K562 (cell line): ENCODE measurements around the gene GPR157. TPM values are rescaled to one million over a fixed set of nuclear protein-coding genes. Genes with fewer than 3 reads are reported as not detected.
A peak's percentile ranks its signal among the peaks of the same experiment; 100 is the strongest.

ENCODE experiments used
- ATAC-seq: fragments of 200-7000 bp; cut with Tn5 transposase; 3 replicates; pipeline ENCODE4 v1.9.1; 2020; ENCODE audit warnings: moderate library complexity
- BruUV-seq: library from RNA; stranded (reverse); fragments of 400-500 nt; replicated peaks from 2 replicates; lab custom pipeline; 2021; lab: Mats Ljungman, UMichigan
- CTCF ChIA-PET: fragments of 300-600 bp; formaldehyde crosslinking; extraction: SDS; loops from one replicate; lab custom pipeline; 2021; ENCODE audit warnings: low intra/inter-chr PET ratio; lab: Yijun Ruan, JAX
- POLR2A ChIA-PET: fragments of 300-600, 350-650 bp; sonication (Branson Sonifier 250); formaldehyde crosslinking; extraction: SDS; loops from one replicate; lab custom pipeline; 2021; ENCODE audit warnings: antibody characterized with exemption, inconsistent platforms; lab: Yijun Ruan, JAX
- DNase-seq, 4 experiments: peaks; one replicate each; pipeline versions ENCODE4 v3.0.0 to v3.0.0-alpha.2; 2011 to 2018; ENCODE audit warnings: low spot score in 3 of 4, mixed read lengths in 3 of 4; ENCODE audit errors: extremely low read depth in 1 of 4
- FAIRE-seq: peaks from 2 replicates; lab custom pipeline; 2011; peaks lifted over from hg19 to GRCh38; lab: Jason Lieb, UNC
- H2AFZ ChIP-seq: 2 replicates; pipeline ENCODE4 v1.6.0; 2011; ENCODE audit warnings: low read depth, low read length, control low read depth, inconsistent platforms
- H3K27ac ChIP-seq: fragments of 200-600 bp; 3 replicates; pipeline ENCODE4 v1.8.0; 2011; ENCODE audit warnings: low read depth, mild to moderate bottlenecking, control low read depth, inconsistent platforms, low read length, moderate library complexity, mixed read lengths; ENCODE audit errors: extremely low read depth
- H3K27me3 ChIP-seq, 2 experiments: fragments of 300-600 bp in 1 of 2; 2 replicates in 1 of 2; 3 replicates in 1 of 2; pipeline versions ENCODE4 v1.6.0 to v1.8.0; 2011; ENCODE audit warnings: inconsistent platforms in 2 of 2, low read length in 2 of 2, mild to moderate bottlenecking in 1 of 2, mixed read lengths in 1 of 2, moderate library complexity in 1 of 2; ENCODE audit not compliant: control insufficient read depth in 2 of 2, insufficient read depth in 2 of 2
- H3K36me3 ChIP-seq: fragments of 300-600 bp; 3 replicates; pipeline ENCODE4 v1.8.0; 2011; ENCODE audit warnings: mild to moderate bottlenecking, low read length, inconsistent platforms; ENCODE audit not compliant: control insufficient read depth, insufficient read depth
- H3K4me1 ChIP-seq, 2 experiments: fragments of 200-600 bp in 1 of 2; replicated peaks in 1 of 2; 2 replicates in 1 of 2; 3 replicates in 1 of 2; pipeline versions ENCODE4 v1.5.1 to v1.8.0; 2011; ENCODE audit warnings: inconsistent platforms in 2 of 2, low read length in 2 of 2, mild to moderate bottlenecking in 1 of 2, mixed read lengths in 1 of 2, moderate library complexity in 1 of 2; ENCODE audit not compliant: control insufficient read depth in 2 of 2, insufficient read depth in 2 of 2
- H3K4me2 ChIP-seq: 2 replicates; pipeline ENCODE4 v1.6.1; 2011; ENCODE audit warnings: low read length, control low read depth, inconsistent platforms, mixed read lengths; ENCODE audit not compliant: insufficient read depth
- H3K4me3 ChIP-seq: fragments of 200-600 bp; sonication (generic), shearing (Covaris generic); 2 replicates; pipeline ENCODE4 v1.5.1; 2016; ENCODE audit warnings: control low read depth, inconsistent platforms
- H3K79me2 ChIP-seq: fragments of 200-600 bp; 3 replicates; pipeline ENCODE4 v1.8.0; 2011; ENCODE audit warnings: low read length, inconsistent platforms; ENCODE audit not compliant: control insufficient read depth, insufficient read depth
- H3K9ac ChIP-seq, 2 experiments: 2 replicates each; pipeline versions ENCODE4 v1.6.0 to v1.6.1; 2011; ENCODE audit warnings: low read depth in 2 of 2, low read length in 2 of 2, control low read depth in 1 of 2, inconsistent platforms in 1 of 2, mild to moderate bottlenecking in 1 of 2, mixed read lengths in 1 of 2; ENCODE audit not compliant: insufficient read depth in 1 of 2
- H3K9me1 ChIP-seq: one replicate; pipeline ENCODE4 v1.6.0; 2011; ENCODE audit warnings: inconsistent platforms, mild to moderate bottlenecking, low read length, moderate library complexity; ENCODE audit not compliant: control insufficient read depth, insufficient read depth
- H3K9me3 ChIP-seq: replicated peaks from 2 replicates; pipeline ENCODE4 v1.5.1; 2011; ENCODE audit warnings: low read depth, low read length, inconsistent platforms; ENCODE audit not compliant: control insufficient read depth, insufficient read depth
- H4K20me1 ChIP-seq: replicated peaks from 2 replicates; pipeline ENCODE4 v1.6.1; 2011; ENCODE audit warnings: low read length, inconsistent platforms, mixed read lengths; ENCODE audit not compliant: control insufficient read depth, insufficient read depth
- ATF7 ChIP-seq: fragments of 450-650 bp; IDR thresholded peaks from 2 replicates; pipeline ENCODE4 v1.7.1; 2014; ENCODE audit warnings: mild to moderate bottlenecking, moderate library complexity
- CHD1 ChIP-seq: fragments of 200-600 bp; sonication (generic); IDR thresholded peaks from one replicate; pipeline ENCODE4 v1.6.1; 2012; ENCODE audit warnings: mild to moderate bottlenecking, moderate library complexity, low read length, inconsistent platforms
- KLF6 ChIP-seq: fragments of 250-450 bp; sonication (Bioruptor Pico); IDR thresholded peaks from 2 replicates; pipeline ENCODE4 v1.4.0; 2020; ENCODE audit warnings: mild to moderate bottlenecking, moderate library complexity, borderline replicate concordance
- MIER1 ChIP-seq: fragments of 450-650 bp; IDR thresholded peaks from 2 replicates; pipeline ENCODE4 v1.6.1; 2016; ENCODE audit warnings: antibody characterized with exemption, mild to moderate bottlenecking, low read depth
- NFIC ChIP-seq: fragments of 450-650 bp; IDR thresholded peaks from 2 replicates; pipeline ENCODE4 v1.6.1; 2017; ENCODE audit warnings: mild to moderate bottlenecking, inconsistent platforms
- NR2C2 ChIP-seq, 2 experiments: fragments of 200-800 bp in 1 of 2; sonication (Bioruptor generic) in 1 of 2; sonication (generic) in 1 of 2; formaldehyde crosslinking in 1 of 2; IDR thresholded peaks; 2 replicates each; pipeline versions ENCODE4 v1.6.1 to v1.8.0; 2016 to 2022; ENCODE audit warnings: mild to moderate bottlenecking in 1 of 2, missing compliant biosample characterization in 1 of 2, missing genetic modification characterization in 1 of 2, missing genetic modification reagents in 1 of 2
- SOX6 ChIP-seq: fragments of 450-650 bp; IDR thresholded peaks from 2 replicates; pipeline ENCODE4 v1.6.1; 2014; ENCODE audit warnings: mild to moderate bottlenecking
- ZBTB7A ChIP-seq: IDR thresholded peaks from 2 replicates; pipeline ENCODE4 v1.6.1; 2011; ENCODE audit warnings: low read depth, mild to moderate bottlenecking, low read length, moderate library complexity, borderline replicate concordance; ENCODE audit not compliant: control insufficient read depth
- ZEB2 ChIP-seq: fragments of 450-650 bp; IDR thresholded peaks from 2 replicates; pipeline ENCODE4 v1.6.1; 2016
- ZNF184 ChIP-seq: sonication (generic); formaldehyde crosslinking; IDR thresholded peaks from 2 replicates; pipeline ENCODE4 v1.5.0; 2020; ENCODE audit warnings: missing genetic modification reagents
- ZNF57 ChIP-seq: fragments of 450-650 bp; formaldehyde crosslinking; IDR thresholded peaks from 2 replicates; pipeline ENCODE4 v1.4.0; 2020; ENCODE audit warnings: mild to moderate bottlenecking, moderate library complexity
- WGBS: fragments of 100-300 bp; shearing (Covaris generic); methylation state at CpG from one replicate; pipeline ENCODE4 v1.1.6; 2016; ENCODE audit warnings: low coverage, mixed read lengths; ENCODE audit not compliant: insufficient coverage; ENCODE audit errors: missing lambda C conversion rate; 5-methylcytosine and 5-hydroxymethylcytosine counted together
- in situ Hi-C: fragments of 300-500 bp; cut with MboI; formaldehyde crosslinking; loops from 4 replicates; pipeline ENCODE4 v1.15.0; 2018; ENCODE audit warnings: inconsistent platforms, mixed read lengths
- intact Hi-C: fragments of 100-400 bp; cut with micrococcal nuclease; formaldehyde crosslinking; loops from 2 replicates; pipeline ENCODE4 v1.14.2; 2022
- polyA plus RNA-seq, 8 experiments: library from polyadenylated mRNA; depleted of rRNA in 4 of 8; stranded (reverse) in 5 of 8; unstranded in 3 of 8; fragments of >200 nt; fragmentation: Nextera tagmentation in 2 of 8; fragmentation: Illumina TruSeq in 1 of 8; extraction: Ambion mirVana in 2 of 8; extraction: Trizol in 1 of 8; gene quantifications; 2 replicates each; pipeline versions ENCODE4 v1.2.1 to v1.2.3, GENCODE V29; 2011 to 2014; ENCODE audit warnings: inconsistent platforms in 1 of 8, missing spikeins in 1 of 8
- total RNA-seq, 7 experiments: library from RNA; depleted of rRNA in 6 of 7; stranded (reverse); fragments of >200 nt in 6 of 7; fragmentation: Illumina TruSeq in 2 of 7; extraction: Trizol in 2 of 7; gene quantifications; 2 replicates each; pipeline versions ENCODE4 v1.2.1 to v1.2.3, GENCODE V29; 2011 to 2021; ENCODE audit warnings: low replicate concordance in 1 of 7
- TF ChIP-seq, protein P1 (sequence below): fragments of 250-450 bp; sonication (Bioruptor Pico); IDR thresholded peaks from 2 replicates; pipeline ENCODE4 v1.8.0; 2022; ENCODE audit warnings: inconsistent platforms
- TF ChIP-seq, protein P2 (sequence below): IDR thresholded peaks from 3 replicates; pipeline ENCODE4 v1.6.1; 2011; ENCODE audit warnings: borderline replicate concordance, mild to moderate bottlenecking, moderate library complexity; ENCODE audit not compliant: insufficient read length; ENCODE audit errors: extremely low read depth

The GPR157 gene
- total and polyA plus RNA-seq, 9 of the 15 experiments (the other 6 are each of a cell fraction or from before 2014, with no cell fraction given): 0.01 to 0.18 (median 0.04) TPM; not detected in 4

DNA sequence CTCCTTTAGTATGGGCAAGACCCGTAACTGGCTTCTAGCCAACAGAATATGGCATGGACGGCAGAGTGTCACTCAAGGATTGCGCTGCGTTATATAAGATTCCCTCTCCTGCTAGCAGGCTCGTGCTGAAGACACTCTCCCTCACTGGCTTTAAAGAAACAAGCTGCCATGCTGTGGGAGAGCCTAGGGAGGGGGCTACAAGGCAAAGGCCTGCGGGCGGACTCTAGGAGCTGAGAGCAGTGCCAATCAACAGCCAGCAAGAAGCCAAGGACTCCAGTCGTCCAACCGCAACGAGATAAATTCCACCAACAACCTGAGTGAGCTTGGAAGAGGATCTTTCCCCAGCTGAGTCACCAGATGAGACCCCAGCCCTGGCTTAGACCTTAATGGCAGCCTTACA, 45.9 kb upstream of the GPR157 start:
- in situ Hi-C loops: no loop called here
- H3K79me2 ChIP-seq: no peaks in the 10 kb centered on the region
- no peak for FAIRE-seq

DNA sequence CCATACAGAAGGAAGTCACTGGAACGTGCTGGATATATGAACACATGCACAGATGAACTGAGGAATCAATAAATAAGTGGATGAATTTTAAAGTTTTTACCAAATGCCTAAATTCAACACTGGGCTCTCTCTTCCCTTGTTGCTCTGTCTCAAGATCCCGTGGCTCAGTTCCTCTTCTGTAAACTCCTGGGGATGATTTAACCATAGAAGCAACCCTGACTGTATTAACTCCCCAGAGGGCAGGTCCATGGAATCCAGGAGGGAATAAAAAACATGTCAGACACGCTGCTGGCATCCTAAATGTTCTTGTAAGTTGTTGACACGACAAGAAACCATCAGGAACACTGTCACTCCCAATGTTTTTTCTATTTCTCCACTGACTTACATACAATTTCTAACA, 45.3 kb upstream of the GPR157 start:
- ATAC-seq: no peak
- Histone ChIP-seq H3K27ac (no peak overlapping the region), H3K36me3 (no peaks in the 10 kb centered on the region), H3K9me3 (no peaks in the 10 kb centered on the region), H3K4me3 (no peak overlapping the region), H3K9ac (no peak overlapping the region), H3K4me1 (no peaks in the 10 kb centered on the region), H3K4me2 (no peak overlapping the region), H3K9me1 (no peaks in the 10 kb centered on the region), H4K20me1 (peaks cover 4% of the 10 kb centered on the region; the same call in 1 of the 2 replicates), H2AFZ (no peak overlapping the region), H3K27me3 (peaks cover 33 to 58% of the 10 kb centered on the region in 2 experiments), H3K79me2 (no peaks in the 10 kb centered on the region)
- ChIA-PET POLR2A (interaction anchor here (0.6 kb wide), 2 partner anchors 49 to 167 kb away, joined by 4 to 5 read pairs; no protein-coding TSS in a partner anchor), CTCF (no interaction called here)
- in situ Hi-C loops (no loop called here), intact Hi-C loops (no loop called here)
- no TSS peak for BruUV-seq
- DNase-seq: no peak
- FAIRE-seq: no peak
- 0% methylated on average over 4 of the region's 4 CpGs for WGBS
- TF ChIP-seq CHD1: no peak
- no peak for TF ChIP-seq ZEB2
- no peak for TF ChIP-seq KLF6 (CRISPR knock-in tag)
- no peak for TF ChIP-seq NR2C2 (CRISPR knock-in tag; IDR thresholded peaks at IDR 0.05)
- no peak for TF ChIP-seq NR2C2 (tag; IDR thresholded peaks at IDR 0.05)
- no peak for TF ChIP-seq ZBTB7A
- TF ChIP-seq, protein P1, sequence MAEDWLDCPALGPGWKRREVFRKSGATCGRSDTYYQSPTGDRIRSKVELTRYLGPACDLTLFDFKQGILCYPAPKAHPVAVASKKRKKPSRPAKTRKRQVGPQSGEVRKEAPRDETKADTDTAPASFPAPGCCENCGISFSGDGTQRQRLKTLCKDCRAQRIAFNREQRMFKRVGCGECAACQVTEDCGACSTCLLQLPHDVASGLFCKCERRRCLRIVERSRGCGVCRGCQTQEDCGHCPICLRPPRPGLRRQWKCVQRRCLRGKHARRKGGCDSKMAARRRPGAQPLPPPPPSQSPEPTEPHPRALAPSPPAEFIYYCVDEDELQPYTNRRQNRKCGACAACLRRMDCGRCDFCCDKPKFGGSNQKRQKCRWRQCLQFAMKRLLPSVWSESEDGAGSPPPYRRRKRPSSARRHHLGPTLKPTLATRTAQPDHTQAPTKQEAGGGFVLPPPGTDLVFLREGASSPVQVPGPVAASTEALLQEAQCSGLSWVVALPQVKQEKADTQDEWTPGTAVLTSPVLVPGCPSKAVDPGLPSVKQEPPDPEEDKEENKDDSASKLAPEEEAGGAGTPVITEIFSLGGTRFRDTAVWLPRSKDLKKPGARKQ (CRISPR knock-in tag): no peak
- TF ChIP-seq ATF7: no peak
- no peak for TF ChIP-seq SOX6
- no peak for TF ChIP-seq MIER1
- TF ChIP-seq, protein P2, sequence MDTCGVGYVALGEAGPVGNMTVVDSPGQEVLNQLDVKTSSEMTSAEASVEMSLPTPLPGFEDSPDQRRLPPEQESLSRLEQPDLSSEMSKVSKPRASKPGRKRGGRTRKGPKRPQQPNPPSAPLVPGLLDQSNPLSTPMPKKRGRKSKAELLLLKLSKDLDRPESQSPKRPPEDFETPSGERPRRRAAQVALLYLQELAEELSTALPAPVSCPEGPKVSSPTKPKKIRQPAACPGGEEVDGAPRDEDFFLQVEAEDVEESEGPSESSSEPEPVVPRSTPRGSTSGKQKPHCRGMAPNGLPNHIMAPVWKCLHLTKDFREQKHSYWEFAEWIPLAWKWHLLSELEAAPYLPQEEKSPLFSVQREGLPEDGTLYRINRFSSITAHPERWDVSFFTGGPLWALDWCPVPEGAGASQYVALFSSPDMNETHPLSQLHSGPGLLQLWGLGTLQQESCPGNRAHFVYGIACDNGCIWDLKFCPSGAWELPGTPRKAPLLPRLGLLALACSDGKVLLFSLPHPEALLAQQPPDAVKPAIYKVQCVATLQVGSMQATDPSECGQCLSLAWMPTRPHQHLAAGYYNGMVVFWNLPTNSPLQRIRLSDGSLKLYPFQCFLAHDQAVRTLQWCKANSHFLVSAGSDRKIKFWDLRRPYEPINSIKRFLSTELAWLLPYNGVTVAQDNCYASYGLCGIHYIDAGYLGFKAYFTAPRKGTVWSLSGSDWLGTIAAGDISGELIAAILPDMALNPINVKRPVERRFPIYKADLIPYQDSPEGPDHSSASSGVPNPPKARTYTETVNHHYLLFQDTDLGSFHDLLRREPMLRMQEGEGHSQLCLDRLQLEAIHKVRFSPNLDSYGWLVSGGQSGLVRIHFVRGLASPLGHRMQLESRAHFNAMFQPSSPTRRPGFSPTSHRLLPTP: no peak
- TF ChIP-seq ZNF57 (CRISPR knock-in tag): no peak

More for the DNA sequence above, 45.9 kb upstream of the GPR157 start:
- ChIA-PET POLR2A (interaction anchor here (0.6 kb wide), 2 partner anchors 50 to 168 kb away, joined by 4 to 5 read pairs; no protein-coding TSS in a partner anchor), CTCF (no interaction called here)
- H3K4me1 ChIP-seq: no peaks in the 10 kb centered on the region
- TF ChIP-seq NFIC (peak; percentile 40; the same call in 1 of the 2 replicates), ZNF184 (CRISPR knock-in tag) (no peak)
- peaks cover 4% of the 10 kb centered on the region; the same call in 1 of the 2 replicates for H4K20me1 ChIP-seq
- 9% methylated on average over 10 of the region's 10 CpGs for WGBS
- no peak overlapping the region for H3K9ac ChIP-seq
- ATAC-seq: no peak
- H3K27ac ChIP-seq: no peak overlapping the region
- H3K9me1 ChIP-seq: no peaks in the 10 kb centered on the region
- peaks cover 29 to 54% of the 10 kb centered on the region in 2 experiments for H3K27me3 ChIP-seq
- H3K9me3 ChIP-seq: no peaks in the 10 kb centered on the region
- no TSS peak for BruUV-seq
- no peak overlapping the region for H2AFZ ChIP-seq
- H3K4me2 ChIP-seq: no peak overlapping the region
- intact Hi-C loops: no loop called here
- H3K36me3 ChIP-seq: no peaks in the 10 kb centered on the region
- H3K4me3 ChIP-seq: no peak overlapping the region
- no peak for DNase-seq
